Germinal center (tissue), 1 donor: ENCODE data around the gene PSAPL1.

Experiments used
- DNase-seq: peaks from one replicate; pipeline ENCODE4 v3.0.0; 2012; ENCODE audit warnings: mixed read lengths, low spot score

PSAPL1 gene

GRCh38 chr4:7418131-7418943 lies 16.4 kb downstream of the PSAPL1 start:
- no peak for DNase-seq

DNA sequence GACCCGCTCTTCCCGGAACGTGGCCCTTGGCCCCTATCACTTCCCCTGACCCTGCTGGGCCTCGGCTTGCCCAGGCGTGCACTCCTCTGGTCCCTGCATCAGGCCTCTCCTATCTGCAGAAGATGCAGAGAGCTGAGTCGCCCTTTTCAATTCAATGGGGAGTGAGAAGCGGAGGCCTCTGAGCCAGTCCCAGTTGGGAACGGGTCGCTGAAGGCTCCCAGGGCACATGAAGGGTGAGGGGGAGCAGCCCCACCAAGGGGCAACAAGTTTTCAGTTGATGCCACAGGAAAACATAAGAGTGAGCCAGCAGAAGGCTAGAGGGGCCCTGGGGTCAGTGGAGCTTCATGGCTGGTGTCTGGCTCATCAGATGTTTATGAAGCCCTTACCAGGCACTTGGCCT lies 17.1 kb downstream of the PSAPL1 start:
- no peak for DNase-seq

DNA sequence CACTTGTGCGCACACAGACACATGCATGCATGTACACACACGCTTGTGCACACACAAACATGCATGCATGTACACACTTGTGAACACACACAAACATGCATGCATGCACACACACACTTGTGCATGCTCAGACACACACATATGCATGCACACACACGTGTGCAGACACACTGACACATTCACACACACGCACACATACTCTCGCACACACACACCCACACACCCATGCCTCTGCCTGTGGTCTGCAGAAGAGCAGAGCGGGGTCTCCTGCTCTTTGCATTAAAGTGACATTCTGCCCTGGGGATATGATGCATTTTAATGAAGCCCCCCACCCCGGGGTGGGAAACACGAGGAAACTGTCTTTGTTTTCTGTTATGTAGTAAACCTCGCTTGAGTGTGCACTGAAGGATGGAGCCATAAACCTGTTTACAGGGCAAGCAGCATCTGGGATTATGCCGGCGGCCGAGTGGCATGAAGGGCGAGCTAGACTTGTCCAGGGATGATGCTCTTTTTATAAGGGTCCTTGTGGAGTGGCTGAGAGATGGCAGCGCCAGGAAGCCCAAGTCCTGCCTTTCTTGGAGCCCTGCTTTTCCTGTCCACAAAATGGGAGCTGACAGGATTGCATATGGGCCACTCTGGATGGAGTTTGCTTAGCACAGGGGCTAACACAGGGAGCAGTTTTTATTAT lies 17.8 kb downstream of the PSAPL1 start:
- DNase-seq, result no peak

DNA sequence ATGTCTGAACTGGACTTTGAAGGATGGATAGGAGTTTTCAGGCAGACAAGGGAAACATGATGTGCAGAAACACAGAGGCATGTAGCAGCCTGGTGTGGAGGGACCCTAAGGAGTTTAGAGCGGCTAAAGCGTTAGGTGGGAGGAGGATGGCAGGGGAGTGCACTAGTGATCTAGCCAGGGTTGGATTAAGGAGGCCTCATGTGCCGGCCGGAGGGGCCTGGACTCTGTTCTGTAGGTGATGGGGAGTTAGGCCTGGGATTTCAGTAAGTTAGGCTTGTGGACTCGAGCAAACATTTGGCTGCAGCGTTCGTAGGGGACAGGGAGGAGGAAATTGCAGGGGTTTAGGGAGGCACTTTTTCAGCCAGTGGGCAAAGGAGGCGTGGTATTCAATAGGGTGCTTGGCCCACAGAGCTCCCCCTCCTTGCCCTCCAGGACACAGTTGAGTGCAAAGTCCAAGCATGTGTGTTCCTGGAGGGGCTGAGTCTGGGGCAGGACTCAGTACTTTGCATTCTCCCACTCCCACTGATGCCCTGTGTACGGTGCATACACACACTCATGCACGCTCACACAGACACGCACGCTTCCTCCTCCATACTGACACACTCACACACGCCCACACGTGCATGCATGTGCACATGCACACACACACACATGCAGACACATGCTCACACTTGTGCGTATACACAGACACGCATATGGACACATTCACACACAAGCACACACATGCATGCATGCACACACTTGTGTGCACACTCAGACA lies 18.6 kb downstream of the PSAPL1 start:
- no peak for DNase-seq

GRCh38 chr4:7414736-7415510 lies 19.8 kb downstream of the PSAPL1 start:
- DNase-seq, result no peak

DNA sequence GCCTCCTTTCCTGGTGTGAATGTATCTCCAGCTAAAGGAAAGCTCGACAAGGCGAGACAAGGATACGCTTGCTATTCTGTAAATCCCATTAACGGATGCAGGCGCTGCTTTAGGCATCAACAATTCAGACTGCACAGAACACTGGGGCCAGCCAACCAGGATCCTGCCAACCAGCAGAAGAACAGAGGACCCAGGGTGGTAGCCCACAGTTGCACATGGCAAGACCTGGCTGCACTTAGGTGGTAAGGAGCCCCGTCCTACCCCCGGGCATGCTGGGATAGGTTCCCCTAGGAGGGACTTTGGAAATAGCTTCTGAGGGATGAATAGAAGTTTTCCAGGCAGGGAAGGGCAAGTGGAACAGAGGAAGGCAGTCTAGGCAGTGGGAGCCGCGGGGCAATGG lies 20.7 kb downstream of the PSAPL1 start:
- DNase-seq, result no peak

DNA sequence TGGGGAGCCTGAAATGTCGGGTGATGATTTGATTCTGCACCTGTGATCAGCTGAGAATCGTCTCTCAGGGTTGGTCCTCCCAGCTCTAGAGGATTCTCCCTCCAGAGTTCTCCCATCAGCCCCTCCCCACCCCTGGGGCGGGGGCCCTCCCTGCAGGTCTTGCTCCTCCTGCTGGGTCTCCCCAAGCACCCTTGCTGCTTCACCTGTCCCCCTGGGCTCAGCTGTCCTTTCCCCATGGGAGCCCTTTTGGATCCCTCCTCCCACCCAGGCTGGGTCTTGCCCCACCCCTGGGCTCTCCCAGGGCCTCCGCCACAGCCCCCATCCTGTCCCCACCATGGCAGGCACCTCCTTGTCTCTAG lies 22.2 kb downstream of the PSAPL1 start:
- no peak for DNase-seq

DNA sequence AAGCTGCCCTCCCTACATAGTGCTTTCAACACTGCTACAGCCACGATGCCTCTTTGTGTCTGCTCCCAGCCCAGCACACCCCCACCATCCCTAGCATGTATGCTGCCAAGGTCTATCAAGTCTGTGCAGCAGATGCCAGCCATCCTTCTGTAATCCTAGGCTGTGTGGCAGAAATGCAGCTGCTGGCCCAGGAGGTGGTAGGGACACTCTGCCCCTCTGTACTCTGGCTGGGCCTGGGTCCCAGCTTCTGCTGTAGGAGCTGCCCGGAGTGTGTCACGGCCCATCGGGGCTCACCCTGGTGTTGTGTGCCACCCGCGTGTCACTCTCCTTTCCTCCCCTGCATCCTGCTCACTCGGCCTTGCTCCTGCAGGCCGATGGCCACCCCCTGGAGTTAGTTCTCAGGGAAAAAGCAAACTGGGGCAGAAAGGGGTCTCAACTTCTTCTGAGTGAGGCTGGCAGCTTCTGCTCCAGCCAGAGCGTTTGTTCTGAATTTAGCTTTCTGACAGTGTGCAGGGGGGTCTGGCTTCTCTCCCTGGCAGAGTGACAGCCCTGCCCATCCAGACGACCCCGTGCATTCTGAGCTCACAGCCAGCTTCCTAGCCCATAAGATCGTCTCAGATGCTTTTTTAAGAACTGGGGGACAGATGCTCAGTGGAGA lies 22.7 kb downstream of the PSAPL1 start:
- DNase-seq, result no peak

- DNase-seq, result no peak
These were observed 23.2 kb downstream of the PSAPL1 start for GRCh38 chr4:7411491-7411890.

- DNase-seq, result no peak
These were observed 24.3 kb downstream of the PSAPL1 start for GRCh38 chr4:7410446-7410845.

GRCh38 chr4:7408166-7408565 lies 26.6 kb downstream of the PSAPL1 start:
- DNase-seq, result no peak

DNA sequence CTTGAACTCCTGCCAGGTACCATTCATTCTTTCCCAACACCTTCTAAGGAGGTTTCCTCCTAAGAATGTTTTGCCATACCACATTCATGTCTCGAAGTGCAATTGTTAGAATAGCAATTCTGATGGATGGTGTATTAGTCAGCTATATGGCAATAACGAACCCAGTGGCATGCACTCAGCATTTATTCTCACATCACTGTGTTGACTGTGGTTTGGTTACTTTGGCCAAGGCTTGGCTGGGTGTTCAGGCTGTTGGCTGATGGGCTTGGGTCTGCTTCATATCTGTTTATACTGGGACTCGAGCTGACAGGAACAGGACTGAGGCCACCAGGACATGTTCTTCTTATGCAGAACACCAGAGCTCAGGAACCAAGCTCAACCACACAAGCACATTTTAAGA lies 31.7 kb downstream of the PSAPL1 start:
- no peak for DNase-seq

DNA sequence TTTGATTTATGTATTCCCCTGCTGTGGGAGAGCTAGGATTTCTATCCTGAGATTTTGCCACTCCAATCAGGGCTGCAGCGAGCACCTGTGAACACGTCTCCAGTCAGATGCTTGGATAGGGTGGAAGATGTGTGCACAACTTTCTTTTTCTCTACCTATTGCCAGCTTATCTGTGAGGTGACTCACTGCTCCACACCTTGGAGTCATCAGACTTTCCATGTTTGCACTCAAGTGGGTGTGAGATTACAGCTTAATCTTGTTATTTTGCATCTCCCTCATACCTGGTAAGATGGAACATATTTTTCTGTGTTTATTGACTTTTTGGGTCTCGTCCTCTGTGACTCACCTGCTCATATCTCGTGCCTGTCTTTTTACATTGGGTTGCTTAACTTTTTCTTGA lies 32.2 kb downstream of the PSAPL1 start:
- DNase-seq, result no peak

DNA sequence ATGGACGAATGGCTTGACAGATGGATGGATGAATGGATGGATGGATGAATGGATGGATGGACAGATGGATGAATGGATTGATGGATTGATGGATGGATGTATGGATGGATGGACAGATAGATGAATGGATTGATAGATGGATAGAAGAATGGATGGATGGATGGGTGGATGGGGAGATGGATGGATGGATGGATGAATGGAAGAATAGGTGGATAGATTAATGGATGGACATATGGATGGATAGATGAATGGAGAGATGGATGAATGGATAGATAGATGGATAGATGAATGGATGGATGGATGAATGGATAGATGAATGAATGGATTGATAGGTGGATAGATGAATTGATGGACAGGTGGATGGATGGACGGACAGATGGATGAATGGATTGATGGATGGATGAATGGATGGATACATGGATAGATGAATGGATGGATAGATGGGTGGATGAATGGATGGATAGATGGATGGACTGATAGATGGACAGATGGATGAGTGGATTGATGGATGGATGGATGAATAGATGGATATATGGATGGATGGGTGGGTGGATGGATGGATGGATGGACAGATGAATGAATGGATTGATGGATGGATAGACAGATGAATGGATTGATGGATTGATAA lies 33.9 kb downstream of the PSAPL1 start:
- no peak for DNase-seq

GRCh38 chr4:7399440-7400234 lies 35.1 kb downstream of the PSAPL1 start:
- DNase-seq, result no peak

DNA sequence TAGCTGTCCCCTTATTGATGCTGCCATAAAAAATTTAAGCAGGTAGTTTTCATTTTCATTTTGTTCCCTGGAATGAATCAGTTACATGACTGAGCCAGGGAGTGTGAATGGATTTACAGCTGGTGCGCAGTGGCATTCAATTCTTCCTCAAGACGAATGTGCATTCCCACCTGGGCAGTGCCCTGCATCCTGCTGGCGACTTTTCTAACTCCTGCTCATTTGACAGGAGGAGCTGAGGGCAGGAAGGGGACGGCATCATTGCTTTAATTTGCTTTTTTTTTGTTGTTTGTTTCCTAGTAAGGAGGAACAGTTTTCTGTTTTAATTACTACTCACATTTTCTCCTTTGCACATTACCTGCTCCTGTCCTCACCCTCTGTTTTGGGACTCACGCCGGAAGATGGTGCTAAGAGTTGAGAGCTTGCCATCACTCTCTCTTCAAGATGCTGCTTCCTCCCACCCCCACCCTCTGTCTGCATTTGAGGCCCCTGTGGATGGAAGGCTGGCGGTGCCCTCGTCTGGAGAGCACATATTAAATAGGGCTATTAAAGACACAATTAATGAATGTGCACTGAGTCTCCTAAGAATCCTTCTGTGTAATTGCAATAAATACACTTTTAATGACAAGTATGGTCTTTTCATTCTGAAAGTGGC lies 35.8 kb downstream of the PSAPL1 start:
- DNase-seq, result no peak

GRCh38 chr4:7398104-7398423 lies 36.7 kb downstream of the PSAPL1 start:
- DNase-seq, result no peak

DNA sequence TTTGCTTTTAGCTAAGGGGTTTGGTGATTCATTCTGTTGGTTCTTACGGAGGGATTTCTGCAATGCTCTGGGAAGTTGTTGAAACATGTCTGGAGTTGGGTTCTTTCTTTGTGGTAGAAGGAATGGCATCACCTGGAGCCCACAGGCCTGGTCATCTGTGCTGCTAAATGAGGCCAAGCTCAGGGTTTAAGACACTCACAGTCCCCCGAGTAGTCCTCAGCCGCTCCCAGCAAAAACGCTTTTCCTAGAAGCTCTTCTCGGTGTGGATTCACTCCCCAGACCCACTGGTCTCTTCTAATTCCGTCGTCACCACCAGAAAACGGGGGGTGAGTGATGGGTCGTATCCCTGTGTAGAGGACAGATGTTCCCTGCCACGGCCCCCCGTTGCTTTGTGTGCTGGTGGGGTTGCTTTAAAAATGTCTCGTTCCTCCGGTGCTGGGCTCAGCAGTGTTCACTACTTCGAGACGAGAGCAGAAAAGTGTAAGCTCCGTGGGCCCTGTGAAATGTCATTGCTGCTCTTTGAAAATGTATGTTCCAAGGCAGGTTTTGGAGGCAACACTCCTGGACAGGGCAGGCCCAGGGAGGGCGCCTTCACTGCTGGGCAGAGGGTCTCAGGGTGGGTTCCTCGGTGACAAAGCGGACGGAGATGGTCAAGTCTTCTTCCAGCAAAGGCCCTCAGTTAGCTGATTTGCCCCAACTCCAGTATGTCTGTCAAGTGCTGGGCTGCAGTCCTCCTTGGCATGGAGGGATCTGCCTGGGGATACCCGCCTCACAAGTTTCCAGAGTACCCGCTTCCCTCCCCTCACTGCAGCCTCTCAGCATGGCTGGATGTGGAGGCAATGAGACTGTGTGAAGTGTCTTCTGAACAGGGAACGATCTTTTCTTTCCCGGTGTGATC lies 37.3 kb downstream of the PSAPL1 start:
- DNase-seq, result no peak
